ENCODE measurements around the gene STK11IP.
A peak's percentile ranks its signal among the peaks of the same experiment; 100 is the strongest.

STK11IP gene

GRCh38 chr2:219619235-219619634 is 21.6 kb downstream of the STK11IP start:
- DNase-seq (ENCODE audit: low read depth in 2 of 2), result no peak

GRCh38 chr2:219620546-219620945 is 22.9 kb downstream of the STK11IP start:
- no peak for DNase-seq (ENCODE audit: low read depth in 2 of 2)

- no peak for DNase-seq (ENCODE audit: low read depth in 2 of 2)
Measured at GRCh38 chr2:219621935-219622334, 24.3 kb downstream of the STK11IP start.

- DNase-seq (ENCODE audit: low read depth in 2 of 2), result no peak
Measured at GRCh38 chr2:219622472-219622871, 24.8 kb downstream of the STK11IP start.

- DNase-seq (ENCODE audit: low read depth in 2 of 2), result no peak
Measured at GRCh38 chr2:219624565-219624964, 26.9 kb downstream of the STK11IP start.

- no peak for DNase-seq (ENCODE audit: low read depth in 2 of 2)
Measured at GRCh38 chr2:219625179-219625578, 27.5 kb downstream of the STK11IP start.

GRCh38 chr2:219626540-219626939 is 28.9 kb downstream of the STK11IP start:
- DNase-seq (ENCODE audit: low read depth in 2 of 2), result no peak

- peak in 1 of 2 donors; percentile 7 for DNase-seq (ENCODE audit: low read depth in 2 of 2)
Measured at GRCh38 chr2:219627103-219628100, 29.7 kb downstream of the STK11IP start, which contains the start of gene SLC4A3. Gene SLC4A3 (plus strand): TSS chr2:219627630. CDS start chr2:219627993, 363 bp downstream.

GRCh38 chr2:219628235-219628985 is 30.8 kb downstream of the STK11IP start:
- no peak for DNase-seq (ENCODE audit: low read depth in 2 of 2)

GRCh38 chr2:219628986-219629901 is 31.6 kb downstream of the STK11IP start:
- no peak for DNase-seq (ENCODE audit: low read depth in 2 of 2)

GRCh38 chr2:219629976-219630695 is 32.5 kb downstream of the STK11IP start:
- DNase-seq (ENCODE audit: low read depth in 2 of 2), result no peak

GRCh38 chr2:219630770-219631405 is 33.2 kb downstream of the STK11IP start:
- no peak for DNase-seq (ENCODE audit: low read depth in 2 of 2)

GRCh38 chr2:219631406-219631891 is 33.8 kb downstream of the STK11IP start:
- DNase-seq (ENCODE audit: low read depth in 2 of 2), result no peak

GRCh38 chr2:219631904-219632759 is 34.5 kb downstream of the STK11IP start:
- DNase-seq (ENCODE audit: low read depth in 2 of 2), result no peak

- DNase-seq (ENCODE audit: low read depth in 2 of 2), result no peak
Measured at GRCh38 chr2:219632760-219633105, 35.1 kb downstream of the STK11IP start.

- no peak for DNase-seq (ENCODE audit: low read depth in 2 of 2)
Measured at GRCh38 chr2:219633276-219634065, 35.8 kb downstream of the STK11IP start.

GRCh38 chr2:219634171-219634940 is 36.7 kb downstream of the STK11IP start:
- no peak for DNase-seq (ENCODE audit: low read depth in 2 of 2)
